HEK293 (cell line): ENCODE measurements around the gene RAB9A.
"Not testable (repeated sequence)": the region's sequence is repeated elsewhere in the genome, so short reads cannot be mapped to it uniquely, and the experiment has no call there.

Experiments
- CTCF ChIA-PET: fragments of 350-600 bp; formaldehyde crosslinking; extraction: SDS; loops from one replicate; lab custom pipeline; 2021; ENCODE audit warnings: antibody characterized with exemption; lab: Yijun Ruan, JAX
- POLR2A ChIA-PET: fragments of 300-600 bp; formaldehyde crosslinking; extraction: SDS; loops from one replicate; lab custom pipeline; 2020; ENCODE audit warnings: antibody characterized with exemption, inconsistent platforms; lab: Yijun Ruan, JAX
- H3K27ac ChIP-seq: fragments of 200-500 bp; sonication (Bioruptor generic); 2 replicates; pipeline ENCODE4 v1.5.1; 2014; ENCODE audit warnings: low read depth, low read length, control low read depth, inconsistent platforms; ENCODE audit errors: extremely low read depth
- H3K36me3 ChIP-seq, 2 experiments: fragments of 200-500 bp in 1 of 2; sonication (Bioruptor generic) in 1 of 2; 1 replicate in 1 of 2; 2 replicates in 1 of 2; pipeline ENCODE4 v1.5.1; 2014 to 2017; ENCODE audit warnings: inconsistent platforms in 2 of 2, low read length in 2 of 2; ENCODE audit not compliant: control insufficient read depth in 2 of 2, insufficient read depth in 1 of 2
- H3K4me1 ChIP-seq: fragments of 200-500 bp; sonication (Bioruptor generic); 2 replicates; pipeline ENCODE4 v1.5.1; 2014; ENCODE audit warnings: mild to moderate bottlenecking, low read length, inconsistent platforms; ENCODE audit not compliant: control insufficient read depth, insufficient read depth
- H3K4me3 ChIP-seq: 2 replicates; pipeline ENCODE4 v1.5.1; 2011; ENCODE audit warnings: low read depth, mild to moderate bottlenecking, control low read depth, low read length, moderate library complexity
- H3K9me3 ChIP-seq: fragments of 200-500 bp; sonication (Bioruptor generic); 2 replicates; pipeline ENCODE4 v1.5.1; 2014; ENCODE audit warnings: low read depth, low read length, inconsistent platforms; ENCODE audit not compliant: control insufficient read depth, insufficient read depth
- EGR2 ChIP-seq: fragments of 450-650 bp; formaldehyde crosslinking; IDR thresholded peaks from 2 replicates; pipeline ENCODE4 v1.5.1; 2016; ENCODE audit warnings: low read depth, missing biosample characterization, missing genetic modification characterization
- FEZF1 ChIP-seq: fragments of 450-650 bp; formaldehyde crosslinking; IDR thresholded peaks from 2 replicates; pipeline ENCODE4 v1.5.1; 2016; ENCODE audit warnings: missing biosample characterization, missing genetic modification characterization
- GFI1B ChIP-seq: fragments of 450-650 bp; formaldehyde crosslinking; IDR thresholded peaks from 2 replicates; pipeline ENCODE4 v1.5.1; 2016; ENCODE audit warnings: missing biosample characterization, missing genetic modification characterization
- SETDB1 ChIP-seq: IDR thresholded peaks from one replicate; pipeline ENCODE4 v1.6.1; 2017; ENCODE audit warnings: mild to moderate bottlenecking, low read length, moderate library complexity, mixed read lengths; ENCODE audit not compliant: insufficient read length
- SP3 ChIP-seq: fragments of 450-650 bp; formaldehyde crosslinking; IDR thresholded peaks from 2 replicates; pipeline ENCODE4 v1.5.1; 2016; ENCODE audit warnings: missing biosample characterization, missing genetic modification characterization
- ZBTB17 ChIP-seq: fragments of 450-650 bp; formaldehyde crosslinking; IDR thresholded peaks from 2 replicates; pipeline ENCODE4 v1.5.1; 2016; ENCODE audit warnings: missing biosample characterization, missing genetic modification characterization
- ZBTB20 ChIP-seq: fragments of 450-650 bp; formaldehyde crosslinking; IDR thresholded peaks from 2 replicates; pipeline ENCODE4 v1.5.1; 2016; ENCODE audit warnings: missing biosample characterization, missing genetic modification characterization
- ZBTB21 ChIP-seq: fragments of 450-650 bp; formaldehyde crosslinking; IDR thresholded peaks from 2 replicates; pipeline ENCODE4 v1.5.1; 2017; ENCODE audit warnings: missing biosample characterization, missing genetic modification characterization
- ZBTB48 ChIP-seq: fragments of 450-650 bp; formaldehyde crosslinking; IDR thresholded peaks from 2 replicates; pipeline ENCODE4 v1.5.1; 2016; ENCODE audit warnings: missing biosample characterization, missing genetic modification characterization
- ZFHX2 ChIP-seq: fragments of 450-650 bp; formaldehyde crosslinking; conservative IDR thresholded peaks from 2 replicates; pipeline ENCODE4 v1.5.1; 2016; ENCODE audit warnings: missing biosample characterization, missing genetic modification characterization
- ZIC2 ChIP-seq: fragments of 450-650 bp; formaldehyde crosslinking; IDR thresholded peaks from 2 replicates; pipeline ENCODE4 v1.5.1; 2016; ENCODE audit warnings: missing biosample characterization, missing genetic modification characterization
- ZNF112 ChIP-seq: fragments of 450-650 bp; formaldehyde crosslinking; IDR thresholded peaks from 2 replicates; pipeline ENCODE4 v1.5.0; 2017; ENCODE audit warnings: missing biosample characterization, missing genetic modification characterization
- ZNF114 ChIP-seq: fragments of 450-650 bp; formaldehyde crosslinking; IDR thresholded peaks from 2 replicates; pipeline ENCODE4 v1.5.0; 2017; ENCODE audit warnings: missing biosample characterization, missing genetic modification characterization
- ZNF146 ChIP-seq: fragments of 450-650 bp; formaldehyde crosslinking; IDR thresholded peaks from 2 replicates; pipeline ENCODE4 v1.5.1; 2016; ENCODE audit warnings: missing biosample characterization, missing genetic modification characterization
- ZNF16 ChIP-seq: fragments of 450-650 bp; formaldehyde crosslinking; IDR thresholded peaks from 2 replicates; pipeline ENCODE4 v1.5.1; 2016; ENCODE audit warnings: low read depth, missing biosample characterization, missing genetic modification characterization
- ZNF2 ChIP-seq: fragments of 450-650 bp; formaldehyde crosslinking; IDR thresholded peaks from 2 replicates; pipeline ENCODE4 v1.5.1; 2016; ENCODE audit warnings: missing biosample characterization, missing genetic modification characterization
- ZNF214 ChIP-seq: fragments of 450-650 bp; formaldehyde crosslinking; IDR thresholded peaks from 2 replicates; pipeline ENCODE4 v1.5.1; 2017; ENCODE audit warnings: missing biosample characterization, mild to moderate bottlenecking, missing genetic modification characterization, borderline replicate concordance
- ZNF292 ChIP-seq: fragments of 450-650 bp; formaldehyde crosslinking; IDR thresholded peaks from 2 replicates; pipeline ENCODE4 v1.5.1; 2016; ENCODE audit warnings: low read depth, missing biosample characterization, missing genetic modification characterization, borderline replicate concordance
- ZNF529 ChIP-seq: fragments of 450-650 bp; formaldehyde crosslinking; IDR thresholded peaks from 2 replicates; pipeline ENCODE4 v1.5.1; 2017; ENCODE audit warnings: missing genetic modification characterization, missing biosample characterization; ENCODE audit not compliant: insufficient replicate concordance
- ZNF555 ChIP-seq: fragments of 450-650 bp; formaldehyde crosslinking; conservative IDR thresholded peaks from 2 replicates; pipeline ENCODE4 v1.5.1; 2017; ENCODE audit warnings: missing biosample characterization, mild to moderate bottlenecking, missing genetic modification characterization, inconsistent platforms
- ZNF560 ChIP-seq: fragments of 450-650 bp; formaldehyde crosslinking; IDR thresholded peaks from 2 replicates; pipeline ENCODE4 v1.5.1; 2017; ENCODE audit warnings: missing biosample characterization, missing genetic modification characterization, borderline replicate concordance
- ZNF626 ChIP-seq: fragments of 450-650 bp; sonication (Bioruptor Pico); formaldehyde crosslinking; IDR thresholded peaks from 2 replicates; pipeline ENCODE4 v1.5.1; 2018; ENCODE audit warnings: missing biosample characterization, missing genetic modification characterization, inconsistent platforms
- ZNF654 ChIP-seq: fragments of 450-650 bp; formaldehyde crosslinking; IDR thresholded peaks from 2 replicates; pipeline ENCODE4 v1.5.1; 2016; ENCODE audit warnings: low read depth, missing biosample characterization, missing genetic modification characterization
- ZNF658 ChIP-seq: fragments of 450-650 bp; formaldehyde crosslinking; IDR thresholded peaks from 2 replicates; pipeline ENCODE4; 2016; ENCODE audit warnings: missing biosample characterization, missing genetic modification characterization
- ZNF777 ChIP-seq: fragments of 450-650 bp; formaldehyde crosslinking; IDR thresholded peaks from 2 replicates; pipeline ENCODE4 v1.5.1; 2017; ENCODE audit warnings: missing biosample characterization, missing genetic modification characterization, borderline replicate concordance
- TF ChIP-seq, protein P1 (sequence below): fragments of 450-650 bp; formaldehyde crosslinking; IDR thresholded peaks from 2 replicates; pipeline ENCODE4 v1.5.1; 2016; ENCODE audit warnings: missing biosample characterization, missing genetic modification characterization
- TF ChIP-seq, protein P2 (sequence below): fragments of 450-650 bp; formaldehyde crosslinking; IDR thresholded peaks from 2 replicates; pipeline ENCODE4 v1.5.1; 2016; ENCODE audit warnings: missing biosample characterization, missing genetic modification characterization, low read depth
- TF ChIP-seq, protein P3 (sequence below): fragments of 450-650 bp; formaldehyde crosslinking; IDR thresholded peaks from 2 replicates; pipeline ENCODE4 v1.5.1; 2016; ENCODE audit warnings: missing biosample characterization, missing genetic modification characterization

RAB9A gene

DNA sequence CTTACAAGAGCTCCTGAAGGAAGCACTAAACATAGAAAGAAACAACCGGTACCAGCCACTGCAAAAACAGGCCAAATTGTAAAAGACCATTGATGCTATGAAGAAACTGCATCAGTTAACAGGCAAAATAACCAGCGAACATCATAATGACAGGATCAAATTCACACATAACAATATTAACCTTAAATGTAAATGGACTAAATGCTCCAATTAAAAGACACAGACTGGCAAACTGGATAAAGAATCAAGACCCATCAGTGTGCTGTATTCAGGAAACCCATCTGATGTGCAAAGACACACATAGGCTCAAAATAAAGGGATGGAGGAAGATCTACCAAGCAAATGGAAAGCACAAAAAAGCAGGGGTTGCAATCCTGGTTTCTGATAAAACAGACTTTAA lies 37.7 kb downstream of the RAB9A start:
- H3K27ac ChIP-seq, H3K9me3 ChIP-seq, POLR2A ChIA-PET, CTCF ChIA-PET, H3K4me1 ChIP-seq, H3K4me3 ChIP-seq: not testable (repeated sequence)
- peak; percentile 57 for TF ChIP-seq ZNF529 (tag by site-specific recombination)
- peaks cover 5 to 12% of the 10 kb centered on the region in 2 experiments for H3K36me3 ChIP-seq

DNA sequence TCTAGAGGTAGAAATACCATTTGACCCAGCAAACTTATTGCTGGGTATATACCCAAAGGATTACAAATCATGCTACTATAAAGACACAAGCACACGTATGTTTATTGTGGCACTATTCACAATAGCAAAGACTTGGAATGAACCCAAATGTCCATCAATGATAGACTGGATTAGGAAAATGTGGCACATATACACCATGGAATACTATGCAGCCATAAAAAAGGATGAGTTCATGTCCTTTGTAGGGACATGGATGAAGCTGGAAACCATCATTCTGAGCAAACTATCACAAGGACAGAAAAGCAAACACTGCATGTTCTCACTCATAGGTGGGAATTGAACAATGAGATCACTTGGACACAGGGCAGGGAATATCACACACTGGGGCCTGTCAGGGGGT lies 41.6 kb downstream of the RAB9A start:
- H3K36me3 ChIP-seq: peaks cover 0 to 14% of the 10 kb centered on the region in 2 experiments; a peak in 2 of 3 replicates
- H3K4me1 ChIP-seq, H3K4me3 ChIP-seq, POLR2A ChIA-PET, CTCF ChIA-PET, H3K9me3 ChIP-seq, H3K27ac ChIP-seq: not testable (repeated sequence)
- peak; percentile 99 for TF ChIP-seq ZNF146 (tag by site-specific recombination)
- TF ChIP-seq, protein P1, sequence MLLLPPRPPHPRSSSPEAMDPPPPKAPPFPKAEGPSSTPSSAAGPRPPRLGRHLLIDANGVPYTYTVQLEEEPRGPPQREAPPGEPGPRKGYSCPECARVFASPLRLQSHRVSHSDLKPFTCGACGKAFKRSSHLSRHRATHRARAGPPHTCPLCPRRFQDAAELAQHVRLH (tag by site-specific recombination): peak; percentile 70; the same call in 1 of the 2 replicates

DNA sequence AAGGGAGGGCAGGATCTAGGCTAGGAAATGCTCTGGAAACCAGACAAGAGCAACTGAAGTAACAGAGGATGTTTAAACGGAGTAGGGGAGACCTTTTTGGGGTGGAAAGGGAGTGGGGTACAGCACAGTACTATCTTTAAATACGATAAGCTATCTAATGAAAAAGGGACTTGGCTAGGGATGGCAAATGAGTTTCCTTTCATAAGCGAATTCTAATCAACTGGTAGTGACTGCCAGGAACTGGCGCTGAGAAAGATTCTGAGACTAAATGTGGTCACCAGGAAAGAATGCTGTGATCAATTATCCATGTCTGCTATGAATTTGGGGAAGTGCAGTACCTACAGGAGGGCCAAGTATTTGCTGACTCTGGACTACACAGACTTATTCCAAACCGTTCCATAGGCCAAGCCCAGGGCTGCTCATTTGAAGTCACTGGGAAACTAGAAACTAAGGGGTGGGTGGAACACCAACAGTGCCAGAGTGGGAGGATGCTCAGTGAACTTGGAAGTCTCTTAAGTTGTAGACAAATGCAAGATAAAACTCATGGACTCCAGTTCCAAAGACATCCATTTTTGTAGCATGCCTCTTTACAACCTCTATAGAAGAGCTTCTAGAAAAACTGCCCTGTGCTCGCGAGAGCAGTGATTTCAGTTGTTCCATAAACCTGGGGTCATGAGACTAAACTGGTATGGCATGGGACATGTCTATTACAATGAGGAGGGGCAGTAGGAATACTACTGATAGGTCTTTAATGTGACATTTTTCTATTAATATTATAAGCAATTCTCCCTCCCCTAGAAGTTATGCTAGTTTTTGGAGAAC lies 43.5 kb downstream of the RAB9A start:
- Histone ChIP-seq H3K9me3 (no peaks in the 10 kb centered on the region), H3K4me1 (peaks cover 5% of the 10 kb centered on the region; the same call in 1 of the 2 replicates), H3K27ac (no peak overlapping the region), H3K36me3 (peaks cover 12 to 28% of the 10 kb centered on the region in 2 experiments), H3K4me3 (no peak overlapping the region)
- POLR2A ChIA-PET: interaction anchor here (1.3 to 3.4 kb wide), 2 partner anchors 10 to 38 kb away, joined by 3 to 46 read pairs; no protein-coding TSS in a partner anchor
- CTCF ChIA-PET: interaction anchor here (0.6 to 1.4 kb wide), 4 partner anchors 16 to 86 kb away, joined by 3 read pairs; no protein-coding TSS in a partner anchor
- TF ChIP-seq ZNF114 (tag by site-specific recombination) (no peak), ZFHX2 (tag by site-specific recombination) (peak; percentile 67), ZNF214 (tag by site-specific recombination) (no peak), ZIC2 (tag by site-specific recombination) (no peak), ZNF777 (tag by site-specific recombination) (no peak), SP3 (tag by site-specific recombination) (no peak), ZNF2 (tag by site-specific recombination) (no peak), FEZF1 (tag by site-specific recombination) (peak; percentile 53; the same call in 1 of the 2 replicates), ZBTB20 (tag by site-specific recombination) (no peak), EGR2 (tag by site-specific recombination) (peak; percentile 48), ZNF654 (tag by site-specific recombination) (no peak), ZNF626 (no peak), ZNF555 (tag by site-specific recombination) (no peak), ZNF658 (tag by site-specific recombination) (no peak), ZNF112 (tag by site-specific recombination) (no peak), ZBTB48 (no peak), ZNF16 (tag by site-specific recombination) (no peak), ZNF560 (tag by site-specific recombination) (no peak), SETDB1 (no peak), ZBTB21 (tag by site-specific recombination) (no peak), ZNF292 (tag by site-specific recombination) (no peak), GFI1B (tag by site-specific recombination) (no peak), ZBTB17 (tag by site-specific recombination) (peak; percentile 93)
- TF ChIP-seq, protein P2, sequence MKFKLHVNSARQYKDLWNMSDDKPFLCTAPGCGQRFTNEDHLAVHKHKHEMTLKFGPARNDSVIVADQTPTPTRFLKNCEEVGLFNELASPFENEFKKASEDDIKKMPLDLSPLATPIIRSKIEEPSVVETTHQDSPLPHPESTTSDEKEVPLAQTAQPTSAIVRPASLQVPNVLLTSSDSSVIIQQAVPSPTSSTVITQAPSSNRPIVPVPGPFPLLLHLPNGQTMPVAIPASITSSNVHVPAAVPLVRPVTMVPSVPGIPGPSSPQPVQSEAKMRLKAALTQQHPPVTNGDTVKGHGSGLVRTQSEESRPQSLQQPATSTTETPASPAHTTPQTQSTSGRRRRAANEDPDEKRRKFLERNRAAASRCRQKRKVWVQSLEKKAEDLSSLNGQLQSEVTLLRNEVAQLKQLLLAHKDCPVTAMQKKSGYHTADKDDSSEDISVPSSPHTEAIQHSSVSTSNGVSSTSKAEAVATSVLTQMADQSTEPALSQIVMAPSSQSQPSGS (tag by site-specific recombination): no peak
- TF ChIP-seq, protein P3, sequence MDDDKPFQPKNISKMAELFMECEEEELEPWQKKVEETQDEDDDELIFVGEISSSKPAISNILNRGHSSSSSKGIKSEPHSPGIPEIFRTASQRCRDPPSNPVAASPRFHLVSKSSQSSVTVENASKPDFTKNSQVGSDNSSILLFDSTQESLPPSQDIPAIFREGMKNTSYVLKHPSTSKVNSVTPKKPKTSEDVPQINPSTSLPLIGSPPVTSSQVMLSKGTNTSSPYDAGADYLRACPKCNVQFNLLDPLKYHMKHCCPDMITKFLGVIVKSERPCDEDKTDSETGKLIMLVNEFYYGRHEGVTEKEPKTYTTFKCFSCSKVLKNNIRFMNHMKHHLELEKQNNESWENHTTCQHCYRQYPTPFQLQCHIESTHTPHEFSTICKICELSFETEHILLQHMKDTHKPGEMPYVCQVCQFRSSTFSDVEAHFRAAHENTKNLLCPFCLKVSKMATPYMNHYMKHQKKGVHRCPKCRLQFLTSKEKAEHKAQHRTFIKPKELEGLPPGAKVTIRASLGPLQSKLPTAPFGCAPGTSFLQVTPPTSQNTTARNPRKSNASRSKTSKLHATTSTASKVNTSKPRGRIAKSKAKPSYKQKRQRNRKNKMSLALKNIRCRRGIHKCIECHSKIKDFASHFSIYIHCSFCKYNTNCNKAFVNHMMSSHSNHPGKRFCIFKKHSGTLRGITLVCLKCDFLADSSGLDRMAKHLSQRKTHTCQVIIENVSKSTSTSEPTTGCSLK (tag by site-specific recombination): no peak
